Activated T-cell treated with anti-CD3 and anti-CD28 coated beads, Interleukin-2, amount 50 U/mL, for 4 hours (primary cell): ENCODE measurements around the gene MUC21. TPM values are rescaled to one million over a fixed set of nuclear protein-coding genes. Genes with fewer than 3 reads are reported as not detected.
A peak's percentile ranks its signal among the peaks of the same experiment; 100 is the strongest.
"Not testable (repeated sequence)": the region's sequence is repeated elsewhere in the genome, so short reads cannot be mapped to it uniquely, and the experiment has no call there.

ENCODE experiments used
- ATAC-seq, 2 donors: fragments of 200-7000 bp; cut with Tn5 transposase; one replicate each; pipeline ENCODE4 v1.10.0; 2021
- DNase-seq: peaks from one replicate; pipeline ENCODE4 v3.0.0-alpha.2; 2020
- H3K27me3 Mint-ChIP-seq: one replicate; pipeline ENCODE4 v1.8.0; 2021; ENCODE audit warnings: low read depth, mixed read lengths
- H3K36me3 Mint-ChIP-seq: one replicate; pipeline ENCODE4 v1.8.0; 2022; ENCODE audit warnings: mixed read lengths; ENCODE audit not compliant: insufficient read depth
- H3K4me1 Mint-ChIP-seq: one replicate; pipeline ENCODE4 v1.8.0; 2021; ENCODE audit warnings: low read depth, mixed read lengths
- H3K4me3 Mint-ChIP-seq: one replicate; pipeline ENCODE4 v1.8.0; 2021; ENCODE audit warnings: mild to moderate bottlenecking, moderate library complexity, mixed read lengths
- H3K9me3 Mint-ChIP-seq: one replicate; pipeline ENCODE4 v1.8.0; 2021; ENCODE audit warnings: mixed read lengths
- total RNA-seq, 3 donors: library from RNA; stranded (reverse); gene quantifications; one replicate each; pipeline ENCODE4 v1.2.1, GENCODE V29; 2021

Gene MUC21
- total RNA-seq, 3 donors from 2014 or later: not detected

GRCh38 chr6:31009731-31010130 lies 26.2 kb downstream of the MUC21 start:
- Mint-ChIP-seq H3K27me3 (peaks cover 26% of the 10 kb centered on the region), H3K4me1 (no peaks in the 10 kb centered on the region), H3K36me3 (no peaks in the 10 kb centered on the region), H3K9me3 (no peaks in the 10 kb centered on the region), H3K4me3 (no peak overlapping the region)
- no peak for ATAC-seq
- no peak for DNase-seq

GRCh38 chr6:31010393-31011060 lies 27.0 kb downstream of the MUC21 start, which contains the start of gene MUC22:
MUC22 (plus strand) TSS chr6:31010474; CDS start chr6:31010707, 233 bp downstream.
- peak; percentile 72 to 83 for ATAC-seq
- Mint-ChIP-seq H3K27me3 (peaks cover 26% of the 10 kb centered on the region), H3K4me1 (no peaks in the 10 kb centered on the region), H3K36me3 (no peaks in the 10 kb centered on the region), H3K9me3 (no peaks in the 10 kb centered on the region), H3K4me3 (no peak within 1 kb of the TSS)
- no peak for DNase-seq

GRCh38 chr6:31011153-31011552 lies 27.6 kb downstream of the MUC21 start:
- Mint-ChIP-seq H3K36me3 (no peaks in the 10 kb centered on the region), H3K4me3 (no peak overlapping the region), H3K9me3 (peaks cover 3% of the 10 kb centered on the region), H3K4me1 (no peaks in the 10 kb centered on the region), H3K27me3 (peaks cover 23% of the 10 kb centered on the region)
- no peak for DNase-seq
- ATAC-seq: no peak

- Mint-ChIP-seq H3K4me1 (no peaks in the 10 kb centered on the region), H3K9me3 (peaks cover 3% of the 10 kb centered on the region), H3K27me3 (peaks cover 14% of the 10 kb centered on the region), H3K4me3 (no peak overlapping the region), H3K36me3 (no peaks in the 10 kb centered on the region)
- ATAC-seq: no peak
- DNase-seq: no peak
Measured at GRCh38 chr6:31016659-31017299, 33.3 kb downstream of the MUC21 start.

- H3K9me3 Mint-ChIP-seq, DNase-seq, H3K4me1 Mint-ChIP-seq, H3K36me3 Mint-ChIP-seq, ATAC-seq, H3K27me3 Mint-ChIP-seq, H3K4me3 Mint-ChIP-seq: not testable (repeated sequence)
Measured at GRCh38 chr6:31017436-31017835, 33.9 kb downstream of the MUC21 start.

- H3K27me3 Mint-ChIP-seq: peaks cover 9% of the 10 kb centered on the region
- no peaks in the 10 kb centered on the region for H3K36me3 Mint-ChIP-seq
- H3K9me3 Mint-ChIP-seq: peaks cover 3% of the 10 kb centered on the region
- no peak overlapping the region for H3K4me3 Mint-ChIP-seq
- DNase-seq: no peak
- ATAC-seq: no peak
- H3K4me1 Mint-ChIP-seq: no peaks in the 10 kb centered on the region
Measured at GRCh38 chr6:31020057-31020456, 36.5 kb downstream of the MUC21 start.

GRCh38 chr6:31020631-31021255 lies 37.2 kb downstream of the MUC21 start:
- not testable (repeated sequence) for H3K4me1 Mint-ChIP-seq, H3K27me3 Mint-ChIP-seq, H3K36me3 Mint-ChIP-seq, H3K9me3 Mint-ChIP-seq, ATAC-seq, H3K4me3 Mint-ChIP-seq, DNase-seq

GRCh38 chr6:31021705-31022531 lies 38.4 kb downstream of the MUC21 start:
- ATAC-seq, H3K9me3 Mint-ChIP-seq: not testable (repeated sequence)

GRCh38 chr6:31025595-31025994 lies 42.1 kb downstream of the MUC21 start:
- Mint-ChIP-seq H3K36me3 (no peaks in the 10 kb centered on the region), H3K9me3 (no peaks in the 10 kb centered on the region), H3K27me3 (peaks cover 14% of the 10 kb centered on the region), H3K4me3 (no peak overlapping the region), H3K4me1 (no peaks in the 10 kb centered on the region)
- no peak for ATAC-seq
- no peak for DNase-seq

More at GRCh38 chr6:31021705-31022531, 38.4 kb downstream of the MUC21 start:
- not testable (repeated sequence) for H3K4me3 Mint-ChIP-seq, H3K36me3 Mint-ChIP-seq, DNase-seq, H3K4me1 Mint-ChIP-seq
- H3K27me3 Mint-ChIP-seq: peaks cover 18% of the 10 kb centered on the region

- H3K27me3 Mint-ChIP-seq: peaks cover 18% of the 10 kb centered on the region
- ATAC-seq (peak in 1 of 2 donors; percentile 43), DNase-seq (no peak)
- H3K4me1 Mint-ChIP-seq: no peaks in the 10 kb centered on the region
- no peaks in the 10 kb centered on the region for H3K9me3 Mint-ChIP-seq
- H3K4me3 Mint-ChIP-seq: no peak overlapping the region
- no peaks in the 10 kb centered on the region for H3K36me3 Mint-ChIP-seq
Measured at GRCh38 chr6:31031095-31031494, 47.6 kb downstream of the MUC21 start.

- Mint-ChIP-seq H3K4me3 (no peak overlapping the region), H3K36me3 (no peaks in the 10 kb centered on the region), H3K4me1 (no peaks in the 10 kb centered on the region), H3K9me3 (no peaks in the 10 kb centered on the region), H3K27me3 (peaks cover 9% of the 10 kb centered on the region)
- DNase-seq (no peak), ATAC-seq (no peak)
Measured at GRCh38 chr6:31033075-31033474, 49.6 kb downstream of the MUC21 start.

GRCh38 chr6:31035862-31036497 lies 52.5 kb downstream of the MUC21 start:
- no peak for ATAC-seq
- H3K36me3 Mint-ChIP-seq: no peaks in the 10 kb centered on the region
- H3K4me1 Mint-ChIP-seq: no peaks in the 10 kb centered on the region
- H3K9me3 Mint-ChIP-seq: no peaks in the 10 kb centered on the region
- no peak for DNase-seq
- H3K27me3 Mint-ChIP-seq: peaks cover 10% of the 10 kb centered on the region
- H3K4me3 Mint-ChIP-seq: no peak overlapping the region

GRCh38 chr6:31037169-31037568 lies 53.7 kb downstream of the MUC21 start:
- Mint-ChIP-seq H3K9me3 (no peaks in the 10 kb centered on the region), H3K36me3 (no peaks in the 10 kb centered on the region), H3K4me3 (no peak overlapping the region), H3K4me1 (no peaks in the 10 kb centered on the region), H3K27me3 (peaks cover 8% of the 10 kb centered on the region)
- DNase-seq (no peak), ATAC-seq (no peak)

- Mint-ChIP-seq H3K4me1 (no peaks in the 10 kb centered on the region), H3K4me3 (no peak overlapping the region), H3K27me3 (peaks cover 8% of the 10 kb centered on the region), H3K9me3 (no peaks in the 10 kb centered on the region), H3K36me3 (no peaks in the 10 kb centered on the region)
- DNase-seq (no peak), ATAC-seq (no peak)
Measured at GRCh38 chr6:31037682-31038081, 54.2 kb downstream of the MUC21 start.
